ENCODE data around the gene MARCHF9.

DNA sequence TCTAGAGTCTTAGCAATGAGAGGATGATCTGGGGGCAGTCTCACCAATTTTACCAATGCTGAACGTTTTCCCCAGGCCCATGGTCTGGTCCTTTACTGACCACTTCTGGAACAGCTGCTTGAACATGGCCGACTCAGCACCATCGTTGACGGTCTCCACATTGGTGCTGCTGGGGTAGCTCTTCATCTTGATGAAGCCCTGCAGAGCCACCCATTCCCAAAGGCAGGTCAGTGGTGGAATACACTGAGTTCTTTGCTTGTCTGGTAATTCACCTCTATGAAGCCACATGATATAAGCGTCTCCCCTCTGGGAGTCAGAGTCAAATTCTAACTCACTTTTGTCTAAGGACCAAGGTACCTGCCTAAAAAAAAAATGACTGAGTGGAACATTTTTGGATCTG is 53.4 kb downstream of the MARCHF9 start:
- TF ChIP-seq, protein P1, sequence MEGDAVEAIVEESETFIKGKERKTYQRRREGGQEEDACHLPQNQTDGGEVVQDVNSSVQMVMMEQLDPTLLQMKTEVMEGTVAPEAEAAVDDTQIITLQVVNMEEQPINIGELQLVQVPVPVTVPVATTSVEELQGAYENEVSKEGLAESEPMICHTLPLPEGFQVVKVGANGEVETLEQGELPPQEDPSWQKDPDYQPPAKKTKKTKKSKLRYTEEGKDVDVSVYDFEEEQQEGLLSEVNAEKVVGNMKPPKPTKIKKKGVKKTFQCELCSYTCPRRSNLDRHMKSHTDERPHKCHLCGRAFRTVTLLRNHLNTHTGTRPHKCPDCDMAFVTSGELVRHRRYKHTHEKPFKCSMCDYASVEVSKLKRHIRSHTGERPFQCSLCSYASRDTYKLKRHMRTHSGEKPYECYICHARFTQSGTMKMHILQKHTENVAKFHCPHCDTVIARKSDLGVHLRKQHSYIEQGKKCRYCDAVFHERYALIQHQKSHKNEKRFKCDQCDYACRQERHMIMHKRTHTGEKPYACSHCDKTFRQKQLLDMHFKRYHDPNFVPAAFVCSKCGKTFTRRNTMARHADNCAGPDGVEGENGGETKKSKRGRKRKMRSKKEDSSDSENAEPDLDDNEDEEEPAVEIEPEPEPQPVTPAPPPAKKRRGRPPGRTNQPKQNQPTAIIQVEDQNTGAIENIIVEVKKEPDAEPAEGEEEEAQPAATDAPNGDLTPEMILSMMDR (conservative IDR thresholded peaks at IDR 0.05; ENCODE audit: low read depth, low read length) = no peak
- no peak for TF ChIP-seq EZH2 (IDR thresholded peaks at IDR 0.05; ENCODE audit: borderline replicate concordance, low read depth, low read length, poor library complexity, severe bottlenecking)

All from A673 (cell line).